NCI-H2196 (cell line): ENCODE data around the gene PRKAG2.

Source experiments
- DNase-seq: peaks from one replicate; lab custom pipeline; 2025; ENCODE audit not compliant: unreplicated experiment; lab: John Stamatoyannopoulos, UW

Gene PRKAG2

DNA sequence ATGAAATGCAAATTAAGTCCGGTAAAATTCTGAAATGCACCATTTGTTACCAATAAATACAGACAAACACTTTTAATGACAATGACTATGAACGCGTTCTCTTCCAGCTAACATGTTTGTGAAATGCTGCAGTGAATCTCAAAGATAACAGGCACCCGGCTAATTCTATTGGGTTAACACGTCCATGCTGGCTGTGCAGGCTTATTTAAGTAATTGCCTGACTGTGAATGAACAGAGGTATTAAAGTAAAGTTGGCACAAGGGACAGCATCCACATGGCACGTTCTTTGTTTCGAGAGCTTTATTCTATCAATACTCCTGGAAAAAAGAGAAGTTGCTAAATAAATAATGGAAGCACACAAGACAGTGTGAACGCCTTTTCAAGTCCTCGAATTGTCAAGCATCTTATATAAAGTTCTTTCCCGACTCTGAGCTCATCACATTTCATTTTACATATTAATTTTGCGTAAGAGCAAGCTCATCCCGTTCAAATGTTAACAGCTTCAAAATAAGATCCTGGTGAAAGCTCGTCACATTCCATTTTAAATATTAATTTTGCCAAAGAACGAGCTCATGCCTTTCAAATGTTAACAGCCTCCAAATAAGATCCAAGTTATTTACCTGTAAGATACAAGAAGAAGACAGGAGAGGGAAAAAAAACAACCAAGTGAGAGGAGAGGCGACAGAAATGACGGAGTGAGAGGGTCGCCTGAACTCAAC, 245.9 kb downstream of the PRKAG2 start:
- no peak for DNase-seq

DNA sequence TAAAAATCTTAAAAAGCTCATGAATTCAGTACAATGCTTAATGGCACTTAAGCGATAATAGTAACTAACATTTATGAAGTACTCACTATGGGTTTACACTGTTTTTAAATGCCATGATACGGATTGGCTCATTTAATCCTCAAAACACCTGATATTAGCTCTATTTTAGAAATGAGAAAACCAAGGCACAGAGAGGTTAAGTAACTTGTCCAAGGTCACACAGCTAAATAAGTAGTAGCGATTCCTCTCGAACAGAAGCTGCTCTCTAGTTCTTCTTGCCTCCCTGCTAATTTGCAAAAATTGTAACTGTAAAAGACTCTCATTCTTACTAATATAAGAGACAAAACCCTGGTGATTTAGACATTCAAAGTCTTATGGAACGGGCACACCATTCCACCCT, 246.6 kb downstream of the PRKAG2 start:
- DNase-seq: no peak

DNA sequence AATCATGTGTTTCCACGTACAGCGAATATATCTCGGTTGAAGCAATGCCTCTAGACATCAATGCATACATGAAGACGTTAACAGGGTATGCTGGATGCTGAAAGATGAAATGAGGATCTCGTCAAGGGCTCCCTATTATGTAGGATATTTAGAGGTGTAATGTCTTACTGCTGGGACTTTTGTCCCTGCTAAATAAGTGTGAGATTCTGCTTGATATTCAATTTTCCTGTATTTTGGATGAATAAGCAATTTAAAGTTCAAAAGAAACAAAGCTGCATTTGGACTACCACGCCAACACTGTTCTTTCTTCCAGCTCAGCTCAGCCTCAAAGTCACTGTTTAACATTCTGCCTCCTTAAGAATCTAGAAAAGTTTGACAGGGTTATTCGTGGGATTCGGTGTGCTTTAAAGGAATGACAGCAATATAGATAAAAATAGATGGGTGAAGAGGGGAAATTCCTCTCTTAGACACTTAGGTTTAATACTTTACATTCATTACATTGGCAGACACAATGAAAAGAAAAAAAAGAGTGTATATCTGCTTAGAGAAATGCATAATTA, 247.1 kb downstream of the PRKAG2 start:
- DNase-seq: no peak

DNA sequence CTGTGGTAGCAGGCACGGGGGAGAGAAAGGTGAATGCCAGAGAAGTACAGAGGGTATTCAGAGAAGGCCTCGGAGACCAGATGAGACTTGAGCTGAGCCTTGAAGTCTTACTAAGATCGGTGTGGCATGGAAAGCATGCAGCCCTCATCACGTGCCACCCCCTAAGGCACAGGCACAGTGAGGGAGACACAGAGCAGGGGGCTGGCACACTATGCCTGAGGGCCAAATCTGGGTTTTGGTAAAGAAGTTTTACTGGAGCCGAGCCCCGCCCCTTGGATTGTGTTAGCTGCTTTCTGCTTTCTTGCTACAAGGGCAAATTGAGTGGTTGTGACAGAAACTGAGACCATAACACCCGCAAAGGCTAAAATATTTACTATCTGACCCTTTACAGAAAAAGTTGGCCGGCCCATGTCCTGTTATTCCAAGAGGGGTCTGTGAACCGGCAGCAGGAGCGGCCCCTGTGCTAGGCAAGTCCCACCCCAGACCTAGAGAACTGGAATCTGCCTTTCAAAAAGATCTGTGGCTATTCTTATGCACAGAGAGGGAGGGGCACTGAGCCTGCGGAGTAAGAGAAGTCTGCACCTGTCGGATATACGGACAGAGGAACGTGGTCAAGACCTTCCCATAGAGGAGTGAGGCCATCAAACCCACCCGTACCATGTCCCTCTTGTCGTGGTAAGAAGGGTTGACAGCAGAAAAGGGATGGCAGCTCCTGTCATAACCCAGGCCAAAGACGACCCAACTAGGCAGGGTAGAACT, 247.9 kb downstream of the PRKAG2 start:
- no peak for DNase-seq

DNA sequence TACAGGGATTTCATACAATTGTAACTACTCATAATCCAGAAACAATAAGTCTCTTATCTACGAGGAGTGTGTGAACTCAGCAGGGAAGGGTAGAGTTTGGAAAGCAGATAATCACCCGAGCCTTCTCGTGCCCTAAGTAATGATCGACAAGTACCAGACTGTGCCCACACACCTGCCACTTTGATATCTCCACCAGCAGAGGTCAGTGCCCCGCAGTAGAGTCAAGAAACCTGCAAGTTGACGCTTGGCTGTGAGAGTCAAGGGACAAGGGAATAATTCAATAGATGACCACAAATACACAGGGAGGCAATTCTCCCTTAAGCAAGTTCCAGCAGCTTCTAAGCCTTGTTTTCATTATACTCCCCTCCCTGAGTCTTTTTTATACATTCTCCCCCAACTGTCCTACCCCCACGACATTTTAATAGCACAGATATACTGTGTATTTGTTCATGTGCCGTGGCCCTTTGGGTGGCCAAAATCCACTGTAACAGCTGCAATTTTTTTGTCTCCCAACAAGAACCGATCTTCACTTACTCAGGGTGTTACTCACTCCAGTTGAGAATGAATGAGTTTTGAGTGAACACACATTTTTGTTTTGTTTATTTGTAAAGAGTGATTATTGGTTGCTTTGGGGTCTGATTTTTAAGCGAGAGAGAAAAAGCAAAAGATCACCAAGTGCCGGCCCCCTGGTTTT, 250.3 kb downstream of the PRKAG2 start:
- peak; percentile 11 for DNase-seq

DNA sequence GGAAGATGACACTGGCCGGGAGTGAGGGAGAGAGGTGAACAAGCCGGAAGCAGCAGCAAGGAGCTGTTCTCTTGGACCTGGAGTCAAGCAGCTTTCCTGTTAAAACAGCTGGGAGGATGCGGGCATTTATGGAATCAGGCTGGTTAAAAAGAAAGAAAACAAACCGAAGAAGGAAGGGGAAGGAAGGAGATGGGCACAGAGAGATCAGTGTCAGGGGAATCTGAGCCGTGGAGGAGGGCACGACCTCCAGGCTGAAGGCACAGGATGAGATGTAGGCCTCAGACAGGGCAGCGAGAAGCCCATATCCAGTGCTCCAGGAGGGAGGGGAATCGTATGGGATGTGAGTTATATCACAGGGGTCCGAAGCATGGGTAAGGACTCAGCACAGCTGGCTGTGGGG, 251.3 kb downstream of the PRKAG2 start:
- DNase-seq: no peak

DNA sequence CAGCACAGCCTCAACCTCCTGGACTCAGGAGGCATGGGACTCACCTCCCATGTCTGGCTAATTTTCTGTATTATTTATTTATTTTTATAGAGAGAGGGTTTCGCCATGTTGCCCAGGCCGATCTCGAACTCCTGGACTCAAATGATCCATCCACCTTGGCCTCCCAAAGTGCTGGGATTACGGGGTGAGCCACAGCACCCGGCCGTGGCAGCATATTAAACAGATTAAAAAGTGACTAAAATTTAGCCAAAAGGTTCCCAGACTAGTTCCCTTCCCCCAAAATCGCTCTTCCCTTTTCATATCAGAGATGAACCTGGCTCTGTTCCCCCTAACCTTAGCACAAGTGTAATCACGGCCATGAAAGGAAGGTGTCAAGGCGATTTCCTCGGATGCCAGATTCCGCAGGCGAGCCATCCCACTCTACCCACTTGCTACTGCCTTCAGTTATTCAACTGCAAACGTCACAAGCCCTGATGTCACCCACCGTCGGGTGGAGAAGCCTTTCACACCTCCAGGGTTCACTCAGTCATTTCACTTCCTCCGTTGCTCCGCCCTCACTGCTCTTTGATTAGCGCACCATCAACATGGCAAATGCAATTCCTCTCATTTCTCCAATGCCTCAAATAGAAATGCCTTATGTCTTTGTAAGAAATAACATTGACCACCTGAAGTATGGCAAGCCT, 252.5 kb downstream of the PRKAG2 start:
- no peak for DNase-seq

DNA sequence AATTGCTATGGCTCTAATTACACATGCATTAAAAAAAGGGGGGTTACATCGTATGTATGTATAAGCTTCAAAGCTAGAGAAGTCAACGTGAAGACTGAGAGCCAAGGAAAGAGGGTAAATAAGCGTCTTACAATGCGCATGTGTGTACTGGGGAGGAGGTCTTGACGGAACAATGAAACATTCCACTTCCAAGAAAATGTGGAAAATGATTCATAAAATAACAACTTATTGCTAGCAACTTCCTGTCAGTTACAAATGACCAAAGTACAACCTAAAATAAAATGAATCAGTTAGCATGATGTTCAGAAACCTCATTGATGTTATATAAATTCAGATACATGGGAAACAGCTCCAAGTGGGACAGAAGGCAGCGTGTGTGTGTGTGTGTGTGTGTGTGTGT, 253.1 kb downstream of the PRKAG2 start:
- DNase-seq: no peak

DNA sequence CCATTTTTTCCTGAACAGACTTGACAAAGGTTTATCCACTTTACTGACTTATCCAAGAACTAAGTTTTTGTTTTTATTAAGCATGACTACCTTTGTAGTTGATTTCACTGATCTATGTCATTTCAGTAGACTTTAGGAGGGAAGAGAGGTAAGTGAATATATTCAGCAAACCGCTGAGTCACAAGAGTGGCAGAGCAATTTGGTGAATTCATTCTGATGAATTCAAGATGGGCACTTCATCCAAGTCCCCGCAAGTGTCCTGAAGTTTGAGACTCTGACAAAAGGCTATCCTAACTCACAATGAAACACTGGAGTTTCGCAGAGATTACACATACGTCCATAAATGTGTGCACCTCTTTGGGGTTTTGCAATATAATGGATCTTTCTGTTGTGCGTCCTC, 255.0 kb downstream of the PRKAG2 start:
- DNase-seq: no peak

DNA sequence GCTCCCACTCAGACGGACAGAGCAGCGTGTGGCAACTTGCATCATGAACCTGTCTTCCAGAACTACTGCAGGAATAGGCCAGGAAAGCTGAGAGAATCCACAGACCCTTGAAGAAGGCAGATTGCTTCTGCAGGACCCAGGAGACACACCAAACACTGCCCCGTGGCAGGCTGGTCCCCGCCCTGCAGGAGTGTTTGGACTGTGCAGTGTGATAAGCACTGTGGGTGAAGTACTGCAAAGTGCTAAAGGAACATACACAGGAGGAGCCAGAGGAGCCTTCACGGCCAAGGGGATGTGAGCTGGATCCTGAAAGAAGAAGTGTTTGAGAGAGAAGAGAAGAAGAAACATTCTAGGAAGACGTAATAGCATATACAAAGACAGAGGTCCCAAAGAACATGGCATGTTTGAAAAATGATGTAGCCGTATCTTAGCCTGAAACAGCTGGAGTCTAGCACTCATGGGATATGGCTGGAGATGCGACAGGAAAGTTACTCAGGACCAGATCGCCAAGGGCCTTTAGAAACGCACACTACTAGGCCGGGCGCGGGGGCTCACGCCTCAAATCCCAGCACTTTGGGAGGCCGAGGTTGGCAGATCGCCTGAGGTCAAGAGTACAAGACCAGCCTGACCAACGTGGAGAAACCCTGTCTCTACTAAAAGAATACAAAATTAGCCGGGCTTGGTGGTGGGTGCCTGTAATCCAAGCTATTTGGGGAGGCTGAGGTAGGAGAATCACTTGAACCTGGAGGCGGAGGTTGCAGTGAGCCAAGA, 260.3 kb downstream of the PRKAG2 start:
- no peak for DNase-seq

DNA sequence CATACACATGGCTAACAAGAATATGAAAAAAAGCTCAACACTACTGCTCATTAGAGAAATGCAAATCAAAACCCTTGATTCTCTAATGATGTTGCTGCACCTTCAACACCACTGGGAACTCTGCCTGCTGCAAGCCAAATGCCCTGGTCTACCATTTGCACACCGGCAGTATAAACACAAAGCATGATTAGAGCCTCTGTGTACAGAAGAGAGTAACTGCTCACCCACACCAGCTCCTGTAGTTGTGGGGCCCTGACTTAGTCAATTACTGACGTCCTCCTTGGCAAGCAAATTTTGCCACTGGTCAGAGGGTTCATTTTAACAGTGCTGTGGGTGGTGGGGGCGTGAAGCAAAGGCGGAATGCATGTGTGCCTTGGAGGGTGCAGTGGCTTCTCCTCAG, 261.1 kb downstream of the PRKAG2 start:
- no peak for DNase-seq

DNA sequence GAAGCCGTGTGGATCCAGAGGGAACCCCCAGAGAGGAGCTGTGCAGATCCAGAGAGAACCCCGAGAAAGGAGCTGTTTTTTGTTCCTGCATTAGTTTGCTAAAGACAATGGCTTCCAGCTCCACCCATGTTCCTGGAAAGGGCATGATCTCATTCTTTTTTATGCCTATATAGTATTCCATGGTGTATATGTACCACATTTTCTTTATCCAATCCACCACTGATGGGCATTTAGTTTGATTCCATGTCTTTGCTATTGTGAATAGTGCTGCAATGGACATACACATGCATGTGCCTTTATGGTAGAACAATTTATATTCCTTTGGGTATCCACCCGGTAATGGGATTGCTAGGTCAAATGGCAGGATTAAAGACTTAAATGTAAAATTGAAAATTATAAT, 261.9 kb downstream of the PRKAG2 start:
- DNase-seq: no peak

DNA sequence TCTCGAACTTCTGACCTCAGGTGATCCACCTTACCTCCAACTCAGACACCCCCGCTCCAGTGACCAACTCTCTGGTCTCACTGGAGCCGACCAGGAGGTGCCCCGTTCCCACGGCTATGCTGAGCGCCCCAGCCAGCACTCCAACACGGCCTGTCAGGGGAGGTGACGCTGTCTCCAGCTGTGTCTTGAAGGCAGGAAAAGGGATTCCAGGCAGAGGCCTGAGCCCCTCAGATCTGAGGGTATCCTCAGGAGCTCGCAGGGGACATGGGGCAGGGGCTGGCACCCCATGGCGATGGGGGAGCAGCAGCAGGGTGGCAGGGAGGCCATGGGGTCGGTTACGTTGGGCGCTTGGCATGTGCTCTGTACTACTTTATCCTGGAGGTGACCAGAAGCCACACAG, 262.9 kb downstream of the PRKAG2 start:
- no peak for DNase-seq

DNA sequence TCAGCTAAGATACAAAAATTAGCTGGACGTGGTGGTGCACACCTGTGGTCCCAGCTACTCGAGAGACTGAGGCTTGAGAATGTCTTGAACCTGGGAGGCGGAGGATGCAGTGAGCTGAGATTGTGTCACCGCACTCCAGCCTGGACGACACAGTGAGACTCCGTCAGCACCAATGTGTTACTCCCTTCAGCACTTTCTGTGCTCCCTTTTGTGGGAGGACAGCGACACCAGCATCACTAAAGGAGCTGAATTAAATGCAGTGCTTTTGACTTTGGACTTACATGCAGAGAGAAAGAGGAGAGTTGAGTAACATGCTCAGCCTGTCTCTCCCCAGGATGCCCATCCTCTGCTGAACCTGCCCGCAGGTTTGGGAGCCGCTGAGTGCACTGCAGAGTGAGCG, 265.0 kb downstream of the PRKAG2 start:
- no peak for DNase-seq

DNA sequence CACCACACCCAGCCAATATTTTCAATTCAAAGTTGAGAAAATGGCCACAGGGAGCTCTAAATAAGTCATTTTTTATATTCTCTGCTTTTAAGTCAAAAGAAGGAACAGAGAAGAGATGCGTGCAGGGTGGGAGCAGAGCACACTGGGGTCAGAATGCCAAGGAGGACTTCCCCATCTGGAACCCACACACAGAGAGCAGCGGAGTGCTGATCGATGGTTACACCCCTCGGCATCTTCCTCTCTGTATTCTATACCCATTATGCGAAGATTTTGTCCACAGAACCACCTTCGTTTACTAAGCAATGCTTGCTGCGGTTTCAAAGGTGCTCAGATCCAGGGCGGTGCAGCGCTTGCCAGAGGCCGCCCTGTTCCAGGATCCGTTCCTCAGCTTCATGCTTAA, 265.9 kb downstream of the PRKAG2 start:
- DNase-seq: no peak

DNA sequence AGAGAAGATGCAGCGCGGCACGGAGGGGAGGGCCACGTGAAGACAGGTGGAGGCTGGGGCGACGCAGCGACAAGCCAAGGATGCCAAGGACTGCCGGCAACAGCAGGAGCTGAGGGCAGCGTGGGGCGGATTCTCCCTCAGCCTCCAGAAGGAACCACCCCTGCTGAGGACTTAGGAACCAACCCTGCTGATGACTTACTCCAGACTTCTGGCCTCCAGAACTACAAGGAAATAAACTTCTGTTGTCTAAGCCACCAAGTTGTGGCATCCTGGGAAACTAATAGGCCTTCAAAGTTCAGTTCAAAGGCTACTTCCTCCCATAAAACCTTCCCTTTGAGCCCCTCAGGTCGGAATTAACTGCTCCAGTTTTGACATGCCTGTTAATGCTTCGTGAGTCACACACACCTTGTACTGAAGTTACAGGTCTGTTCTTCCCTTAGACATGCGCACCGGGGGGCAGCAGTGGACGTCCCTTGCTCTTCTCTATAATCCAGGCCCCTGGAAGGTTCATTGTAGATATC, 268.8 kb downstream of the PRKAG2 start:
- DNase-seq: no peak

DNA sequence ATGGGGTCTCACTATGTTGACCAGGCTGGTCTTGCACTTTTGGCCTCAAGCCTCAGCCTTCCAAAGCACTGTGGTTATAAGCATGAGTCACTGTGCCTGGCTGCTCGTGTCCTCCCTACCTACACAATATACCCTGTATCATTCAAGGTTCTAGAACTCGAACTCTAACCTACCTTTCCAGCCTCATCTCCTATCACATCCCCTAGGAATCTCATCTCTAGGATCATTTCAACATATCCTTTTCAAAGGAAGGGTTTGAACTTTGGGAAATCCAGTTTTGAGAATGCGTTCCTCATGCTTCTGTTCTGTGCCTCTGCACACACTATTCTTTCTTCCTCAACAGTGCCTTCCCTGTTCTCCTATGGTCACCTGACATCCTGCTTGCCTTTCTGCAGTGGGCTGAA, 269.4 kb downstream of the PRKAG2 start:
- no peak for DNase-seq

DNA sequence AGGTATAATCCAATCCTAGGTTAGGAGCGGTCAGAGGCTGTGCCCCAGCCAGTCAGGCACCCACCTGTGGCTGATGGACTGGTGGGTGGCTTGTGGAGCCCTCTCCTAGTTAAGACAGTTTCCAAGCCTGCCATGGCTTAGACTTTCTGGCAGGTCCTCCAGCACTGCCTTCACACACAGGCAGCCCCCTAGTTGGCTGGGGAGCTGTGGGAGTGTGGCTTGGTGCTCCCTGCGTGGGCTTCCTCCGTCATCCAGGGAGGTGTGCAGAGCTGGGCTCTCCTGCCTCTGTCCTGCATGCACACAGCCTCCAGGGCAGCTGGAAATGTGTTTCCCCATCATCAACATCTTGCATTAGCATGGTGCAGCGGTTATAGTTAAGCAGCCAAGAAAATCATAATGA, 273.0 kb downstream of the PRKAG2 start:
- DNase-seq: no peak

DNA sequence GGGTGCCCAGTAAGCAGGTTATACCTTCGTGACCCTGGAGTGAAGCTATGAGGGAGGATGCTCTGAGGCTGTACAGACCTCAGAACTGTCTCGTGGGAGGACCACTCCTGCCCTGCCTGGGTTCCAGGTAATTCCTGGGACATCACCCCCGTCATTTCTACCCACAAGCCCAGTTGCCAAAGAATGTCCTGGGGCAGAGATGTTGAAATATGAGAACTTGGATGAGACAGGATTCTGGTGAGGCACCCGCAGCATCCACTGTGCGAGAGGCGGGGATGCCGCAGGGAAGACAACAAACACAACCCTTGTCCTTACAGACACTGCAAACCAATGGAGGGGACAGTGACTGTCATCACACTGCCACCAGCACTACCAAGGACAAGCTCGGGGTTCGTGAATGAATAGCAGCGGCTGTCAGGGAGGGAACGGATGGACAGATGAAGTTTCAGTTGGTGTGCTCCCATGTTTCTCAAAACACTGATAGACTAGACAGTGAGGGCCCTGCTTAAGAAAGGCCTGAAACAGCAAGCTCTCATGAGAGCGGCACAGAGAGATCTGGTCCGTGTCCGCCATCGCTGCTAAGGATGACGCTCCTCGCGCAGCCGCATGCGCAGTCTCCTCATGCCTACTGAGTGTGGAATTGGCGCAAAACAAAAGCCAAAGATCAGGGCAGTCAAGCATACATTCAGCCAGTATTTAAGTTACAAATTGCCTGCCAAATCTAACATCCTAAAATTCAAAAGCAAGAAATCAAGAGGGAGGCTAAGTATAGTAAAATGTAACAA, 275.2 kb downstream of the PRKAG2 start:
- DNase-seq: no peak

DNA sequence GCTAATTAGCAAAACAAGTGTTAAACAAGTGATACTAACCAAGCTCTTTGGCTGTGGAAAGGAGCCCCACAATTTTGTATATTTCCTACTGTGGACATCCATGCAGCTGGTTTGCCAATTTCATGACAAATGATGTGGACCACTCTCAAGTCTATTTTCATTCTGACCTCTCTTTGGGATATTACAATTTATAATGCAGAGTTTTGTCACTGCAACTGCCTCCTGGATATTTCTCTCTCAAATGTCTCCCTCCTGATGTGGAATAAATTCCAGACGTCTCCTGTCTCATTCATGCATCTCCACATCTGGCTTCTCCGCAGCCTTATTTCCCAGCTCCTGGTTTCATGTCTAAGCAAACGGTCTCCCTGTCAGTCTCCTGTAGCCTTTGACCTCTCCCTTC, 276.6 kb downstream of the PRKAG2 start:
- no peak for DNase-seq
